Measurements from ENCODE around the gene MYOT.
"Not testable (repeated sequence)": the region's sequence is repeated elsewhere in the genome, so short reads cannot be mapped to it uniquely, and the experiment has no call there.

MYOT gene

GRCh38 chr5:137867664-137868063, at the start of gene MYOT:
MYOT (plus strand) TSS chr5:137867860; CDS start chr5:137870652, 2,792 bp downstream.
- DNase-seq, result no peak

GRCh38 chr5:137819766-137820165, 47.9 kb upstream of the MYOT start:
- DNase-seq, result no peak

- no peak for DNase-seq
These were observed 45.4 kb upstream of the MYOT start for GRCh38 chr5:137822158-137822764.

GRCh38 chr5:137822984-137823383, 44.7 kb upstream of the MYOT start:
- no peak for DNase-seq

- DNase-seq, result no peak
These were observed 42.5 kb upstream of the MYOT start for GRCh38 chr5:137825165-137825564.

GRCh38 chr5:137826067-137826466, 41.6 kb upstream of the MYOT start:
- DNase-seq, result no peak

- no peak for DNase-seq
These were observed 39.5 kb upstream of the MYOT start for GRCh38 chr5:137828180-137828579.

GRCh38 chr5:137828664-137829063, 39.0 kb upstream of the MYOT start:
- DNase-seq, result no peak

GRCh38 chr5:137831105-137831504, 36.6 kb upstream of the MYOT start:
- no peak for DNase-seq

GRCh38 chr5:137831526-137831925, 36.1 kb upstream of the MYOT start:
- DNase-seq, result no peak

- DNase-seq, result no peak
These were observed 35.2 kb upstream of the MYOT start for GRCh38 chr5:137832416-137832815.

- no peak for DNase-seq
These were observed 34.2 kb upstream of the MYOT start for GRCh38 chr5:137833463-137833862.

GRCh38 chr5:137834498-137835049, 33.1 kb upstream of the MYOT start:
- DNase-seq, result no peak

GRCh38 chr5:137836298-137836697, 31.4 kb upstream of the MYOT start:
- DNase-seq, result no peak

GRCh38 chr5:137836997-137837396, 30.7 kb upstream of the MYOT start:
- DNase-seq, result no peak

- no peak for DNase-seq
These were observed 29.9 kb upstream of the MYOT start for GRCh38 chr5:137837491-137838394.

- no peak for DNase-seq
These were observed 28.7 kb upstream of the MYOT start for GRCh38 chr5:137838976-137839375.

- DNase-seq, result no peak
These were observed 25.4 kb upstream of the MYOT start for GRCh38 chr5:137842296-137842695.

- DNase-seq, result no peak
These were observed 23.9 kb upstream of the MYOT start for GRCh38 chr5:137843676-137844299.

GRCh38 chr5:137845472-137845871, 22.2 kb upstream of the MYOT start:
- no peak for DNase-seq

GRCh38 chr5:137847687-137848086, 20.0 kb upstream of the MYOT start:
- DNase-seq, result no peak

GRCh38 chr5:137853165-137853564, 14.5 kb upstream of the MYOT start:
- not testable (repeated sequence) for DNase-seq

GRCh38 chr5:137856201-137856600, 11.5 kb upstream of the MYOT start:
- no peak for DNase-seq
